BE2C (cell line): ENCODE results near the gene WDFY2.

Experiments used
- DNase-seq: peaks from one replicate; pipeline ENCODE4 v3.0.0-alpha.2; 2020
- H3K27me3 ChIP-seq: fragments of 250-450 bp; sonication (Bioruptor Pico); 2 replicates; pipeline ENCODE4 v1.5.1; 2020; ENCODE audit warnings: mild to moderate bottlenecking
- H3K36me3 ChIP-seq: fragments of 250-450 bp; sonication (Bioruptor Pico); 2 replicates; pipeline ENCODE4 v1.5.1; 2020; ENCODE audit warnings: mild to moderate bottlenecking
- H3K4me1 ChIP-seq: fragments of 250-450 bp; sonication (Bioruptor Pico); 2 replicates; pipeline ENCODE4 v1.5.1; 2020
- H3K4me3 ChIP-seq: 2 replicates; pipeline ENCODE4 v1.5.1; 2011; ENCODE audit warnings: low read depth, low read length
- H3K9me3 ChIP-seq: fragments of 250-450 bp; sonication (Bioruptor Pico); 2 replicates; pipeline ENCODE4 v1.5.1; 2020
- CTCF ChIP-seq: IDR thresholded peaks from 2 replicates; pipeline ENCODE4 v1.5.1; 2012; ENCODE audit warnings: mild to moderate bottlenecking, low read depth, low read length

The WDFY2 gene

GRCh38 chr13:51763486-51763885, 179.2 kb downstream of the WDFY2 start:
- DNase-seq, result no peak
- Histone ChIP-seq H3K36me3 (peaks cover 2% of the 10 kb centered on the region), H3K9me3 (no peaks in the 10 kb centered on the region), H3K4me3 (no peak overlapping the region), H3K4me1 (peaks cover 11% of the 10 kb centered on the region), H3K27me3 (no peaks in the 10 kb centered on the region)
- TF ChIP-seq CTCF, result no peak

- H3K27me3 ChIP-seq, result no peaks in the 10 kb centered on the region
- peak; percentile 42 for DNase-seq
Observed at GRCh38 chr13:51764184-51765141, 180.2 kb downstream of the WDFY2 start.

GRCh38 chr13:51765142-51765515, 180.9 kb downstream of the WDFY2 start:
- Histone ChIP-seq H3K4me3 (no peak overlapping the region), H3K9me3 (no peaks in the 10 kb centered on the region), H3K4me1 (peaks cover 11% of the 10 kb centered on the region), H3K27me3 (no peaks in the 10 kb centered on the region), H3K36me3 (no peaks in the 10 kb centered on the region; the same call in 1 of the 2 replicates)
- DNase-seq, result no peak
- TF ChIP-seq CTCF, result no peak

More at GRCh38 chr13:51764184-51765141, 180.2 kb downstream of the WDFY2 start:
- Histone ChIP-seq H3K9me3 (no peaks in the 10 kb centered on the region), H3K36me3 (no peaks in the 10 kb centered on the region; the same call in 1 of the 2 replicates), H3K4me1 (peaks cover 11% of the 10 kb centered on the region), H3K4me3 (no peak overlapping the region)
- no peak for TF ChIP-seq CTCF

GRCh38 chr13:51767100-51767499, 182.8 kb downstream of the WDFY2 start:
- H3K27me3 ChIP-seq, result no peaks in the 10 kb centered on the region
- H3K9me3 ChIP-seq, result no peaks in the 10 kb centered on the region
- no peak for DNase-seq
- H3K4me3 ChIP-seq, result no peak overlapping the region
- no peaks in the 10 kb centered on the region for H3K36me3 ChIP-seq
- peak; percentile 11; the same call in 1 of the 2 replicates for TF ChIP-seq CTCF
- H3K4me1 ChIP-seq, result peaks cover 11% of the 10 kb centered on the region

GRCh38 chr13:51768378-51768921, 184.2 kb downstream of the WDFY2 start:
- Histone ChIP-seq H3K9me3 (no peaks in the 10 kb centered on the region), H3K36me3 (no peaks in the 10 kb centered on the region), H3K4me1 (peaks cover 11% of the 10 kb centered on the region), H3K4me3 (no peak overlapping the region), H3K27me3 (no peaks in the 10 kb centered on the region)
- DNase-seq, result no peak
- no peak; the same call in 1 of the 2 replicates for TF ChIP-seq CTCF

- no peak for DNase-seq
- Histone ChIP-seq H3K4me1 (peaks cover 10% of the 10 kb centered on the region), H3K36me3 (no peaks in the 10 kb centered on the region), H3K27me3 (no peaks in the 10 kb centered on the region), H3K4me3 (no peak overlapping the region), H3K9me3 (no peaks in the 10 kb centered on the region)
- no peak for TF ChIP-seq CTCF
Observed at GRCh38 chr13:51768976-51769375, 184.7 kb downstream of the WDFY2 start.
